Measurements from ENCODE around the gene LPAR6. TPM values are rescaled to one million over a fixed set of nuclear protein-coding genes. Genes with fewer than 3 reads are reported as not detected.

Gene LPAR6
- polyA plus RNA-seq, 3 donors = 17.2 to 72.6 (median 62.1) TPM

GRCh38 chr13:48397744-48398143 lies 15.2 kb downstream of the LPAR6 start:
- Mint-ChIP-seq H3K27me3 (ENCODE audit: low read depth in 3 of 3) (no peaks in the 10 kb centered on the region), H3K27ac (no peak overlapping the region), H3K9me3 (peaks cover 2 to 14% (median 4%) of the 10 kb centered on the region in 7 donors), H3K4me3 (no peak overlapping the region), H3K36me3 (peaks cover 40 to 41% of the 10 kb centered on the region in 2 donors), H3K4me1 (peaks cover 30% of the 10 kb centered on the region)
- peaks cover 10 to 27% of the 10 kb centered on the region in 2 donors for H3K36me3 ChIP-seq (replicated peaks in 1 of 2; ENCODE audit: control insufficient read depth in 1 of 2, insufficient read depth in 2 of 2, low read length in 2 of 2)
- no peaks in the 10 kb centered on the region for H3K27me3 ChIP-seq (ENCODE audit: control insufficient read depth in 2 of 2, insufficient read depth in 2 of 2, low read length in 2 of 2)
- TF ChIP-seq, protein P1, sequence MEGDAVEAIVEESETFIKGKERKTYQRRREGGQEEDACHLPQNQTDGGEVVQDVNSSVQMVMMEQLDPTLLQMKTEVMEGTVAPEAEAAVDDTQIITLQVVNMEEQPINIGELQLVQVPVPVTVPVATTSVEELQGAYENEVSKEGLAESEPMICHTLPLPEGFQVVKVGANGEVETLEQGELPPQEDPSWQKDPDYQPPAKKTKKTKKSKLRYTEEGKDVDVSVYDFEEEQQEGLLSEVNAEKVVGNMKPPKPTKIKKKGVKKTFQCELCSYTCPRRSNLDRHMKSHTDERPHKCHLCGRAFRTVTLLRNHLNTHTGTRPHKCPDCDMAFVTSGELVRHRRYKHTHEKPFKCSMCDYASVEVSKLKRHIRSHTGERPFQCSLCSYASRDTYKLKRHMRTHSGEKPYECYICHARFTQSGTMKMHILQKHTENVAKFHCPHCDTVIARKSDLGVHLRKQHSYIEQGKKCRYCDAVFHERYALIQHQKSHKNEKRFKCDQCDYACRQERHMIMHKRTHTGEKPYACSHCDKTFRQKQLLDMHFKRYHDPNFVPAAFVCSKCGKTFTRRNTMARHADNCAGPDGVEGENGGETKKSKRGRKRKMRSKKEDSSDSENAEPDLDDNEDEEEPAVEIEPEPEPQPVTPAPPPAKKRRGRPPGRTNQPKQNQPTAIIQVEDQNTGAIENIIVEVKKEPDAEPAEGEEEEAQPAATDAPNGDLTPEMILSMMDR (IDR thresholded peaks at IDR 0.05) = no peak
- no peak overlapping the region for H2AFZ ChIP-seq (ENCODE audit: insufficient read depth, low read depth, low read length, poor library complexity, severe bottlenecking)
- no peak overlapping the region for H3K4me2 ChIP-seq (replicated peaks; ENCODE audit: extremely low read depth, low read length, poor library complexity, severe bottlenecking)
- H3K9me3 ChIP-seq (replicated peaks in 1 of 2; ENCODE audit: control insufficient read depth in 1 of 2, insufficient read depth in 1 of 2, low read length in 2 of 2) = peaks cover 0 to 3% of the 10 kb centered on the region in 2 donors
- no peak overlapping the region for H3K27ac ChIP-seq (ENCODE audit: low read depth in 1 of 2, low read length in 2 of 2)
- peaks cover 14 to 24% of the 10 kb centered on the region in 2 donors for H3K4me1 ChIP-seq (ENCODE audit: control insufficient read depth in 1 of 2, insufficient read depth in 2 of 2, low read length in 2 of 2)
- DNase-seq = no peak
- H3K4me3 ChIP-seq (replicated peaks in 1 of 3; ENCODE audit: low read depth in 2 of 3, low read length in 3 of 3) = no peak overlapping the region
- WGBS (ENCODE audit: insufficient coverage) = no CpG with 5 or more reads among the region's 1 CpG
- H4K20me1 ChIP-seq (ENCODE audit: insufficient read depth, low read length) = no peaks in the 10 kb centered on the region
- intact Hi-C loops (cut with micrococcal nuclease) = no loop called here
- peaks cover 8% of the 10 kb centered on the region for H3K79me2 ChIP-seq (ENCODE audit: insufficient read depth, low read length)
- H3K9ac ChIP-seq (ENCODE audit: insufficient read depth, low read length, poor library complexity, severe bottlenecking) = no peak overlapping the region

- Histone ChIP-seq H4K20me1 (ENCODE audit: insufficient read depth, low read length) (no peaks in the 10 kb centered on the region), H3K9ac (ENCODE audit: insufficient read depth, low read length, poor library complexity, severe bottlenecking) (no peak overlapping the region), H3K4me1 (ENCODE audit: control insufficient read depth in 1 of 2, insufficient read depth in 2 of 2, low read length in 2 of 2) (no peaks in the 10 kb centered on the region), H3K36me3 (replicated peaks in 1 of 2; ENCODE audit: control insufficient read depth in 1 of 2, insufficient read depth in 2 of 2, low read length in 2 of 2) (peaks cover 14 to 52% of the 10 kb centered on the region in 2 donors), H3K4me2 (replicated peaks; ENCODE audit: extremely low read depth, low read length, poor library complexity, severe bottlenecking) (no peak overlapping the region), H3K27ac (ENCODE audit: low read depth in 1 of 2, low read length in 2 of 2) (peak overlapping the region in 1 of 2 donors; percentile 45), H2AFZ (ENCODE audit: insufficient read depth, low read depth, low read length, poor library complexity, severe bottlenecking) (no peak overlapping the region), H3K9me3 (replicated peaks in 1 of 2; ENCODE audit: control insufficient read depth in 1 of 2, insufficient read depth in 1 of 2, low read length in 2 of 2) (peaks cover 0 to 9% of the 10 kb centered on the region in 2 donors), H3K27me3 (ENCODE audit: control insufficient read depth in 2 of 2, insufficient read depth in 2 of 2, low read length in 2 of 2) (no peaks in the 10 kb centered on the region), H3K79me2 (ENCODE audit: insufficient read depth, low read length) (no peaks in the 10 kb centered on the region), H3K4me3 (replicated peaks in 1 of 3; ENCODE audit: low read depth in 2 of 3, low read length in 3 of 3) (no peak overlapping the region)
- Mint-ChIP-seq H3K27me3 (ENCODE audit: low read depth in 3 of 3) (no peaks in the 10 kb centered on the region), H3K4me1 (peaks cover 10% of the 10 kb centered on the region), H3K27ac (peak overlapping the region in 4 of 7 donors; percentile 37 to 66 (median 65)), H3K36me3 (peaks cover 59 to 66% of the 10 kb centered on the region in 2 donors), H3K9me3 (peaks cover 8 to 19% (median 13%) of the 10 kb centered on the region in 7 donors), H3K4me3 (no peak overlapping the region)
- no CpG with 5 or more reads among the region's 2 CpGs for WGBS (ENCODE audit: insufficient coverage)
- intact Hi-C loops (cut with micrococcal nuclease) = no loop called here
- TF ChIP-seq, protein P1 (IDR thresholded peaks at IDR 0.05) = no peak
- DNase-seq = no peak
These were observed 19.2 kb downstream of the LPAR6 start for GRCh38 chr13:48393698-48394085.

All from CD14-positive monocyte (primary cell).